Neural crest cell (in vitro differentiated cells): ENCODE measurements around the gene PRKCZ. TPM values are rescaled to one million over a fixed set of nuclear protein-coding genes. Genes with fewer than 3 reads are reported as not detected.

Experiments used
- DNase-seq: peaks from one replicate; pipeline ENCODE4 v3.0.0; 2021; ENCODE audit warnings: low read depth, mixed read lengths, low spot score
- H3K27ac Mint-ChIP-seq: one replicate; pipeline ENCODE4 v1.8.0; 2021; ENCODE audit warnings: mild to moderate bottlenecking, mixed read lengths; ENCODE audit not compliant: unreplicated experiment
- H3K27me3 Mint-ChIP-seq: 2 replicates; pipeline ENCODE4 v1.8.0; 2021; ENCODE audit warnings: low read depth, mild to moderate bottlenecking, mixed read lengths
- H3K36me3 Mint-ChIP-seq: 2 replicates; pipeline ENCODE4 v1.8.0; 2021; ENCODE audit warnings: low read depth, mild to moderate bottlenecking, mixed read lengths
- H3K4me1 Mint-ChIP-seq: 2 replicates; pipeline ENCODE4 v1.8.0; 2021; ENCODE audit warnings: mixed read lengths
- H3K4me3 Mint-ChIP-seq: one replicate; pipeline ENCODE4 v1.8.0; 2021; ENCODE audit warnings: mild to moderate bottlenecking, mixed read lengths
- H3K9me3 Mint-ChIP-seq: 2 replicates; pipeline ENCODE4 v1.8.0; 2021; ENCODE audit warnings: mixed read lengths
- total RNA-seq: library from RNA; stranded (reverse); gene quantifications from 2 replicates; pipeline ENCODE4 v1.2.1, GENCODE V29; 2021
- TF ChIP-seq, protein P1 (sequence below): fragments of 200-600 bp; sonication (generic); conservative IDR thresholded peaks from 2 replicates; pipeline ENCODE4 v1.5.0; 2021; ENCODE audit warnings: antibody characterized with exemption, mild to moderate bottlenecking

The PRKCZ gene
- total RNA-seq, 1 donor from 2014 or later = 8.6 TPM

DNA sequence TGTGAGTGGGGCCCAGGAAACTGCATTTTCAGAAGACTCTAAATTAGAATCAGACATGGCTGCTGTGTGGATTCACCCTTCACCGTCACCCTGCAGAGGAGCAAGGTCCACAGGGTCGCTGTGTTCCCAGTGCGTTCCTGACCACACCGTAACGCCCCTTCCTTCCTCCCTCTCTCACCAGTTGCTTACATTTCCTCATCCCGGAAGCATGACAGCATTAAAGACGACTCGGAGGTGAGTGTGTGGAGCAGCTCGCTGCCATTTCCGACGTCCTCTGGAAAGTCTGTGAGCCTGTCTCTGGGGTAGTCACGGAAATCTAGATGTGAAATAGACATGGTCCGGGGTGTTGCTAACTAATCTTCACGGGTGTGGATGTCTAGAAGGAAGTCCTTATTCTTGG is 98.5 kb downstream of the PRKCZ start:
- no peak overlapping the region for H3K27ac Mint-ChIP-seq

DNA sequence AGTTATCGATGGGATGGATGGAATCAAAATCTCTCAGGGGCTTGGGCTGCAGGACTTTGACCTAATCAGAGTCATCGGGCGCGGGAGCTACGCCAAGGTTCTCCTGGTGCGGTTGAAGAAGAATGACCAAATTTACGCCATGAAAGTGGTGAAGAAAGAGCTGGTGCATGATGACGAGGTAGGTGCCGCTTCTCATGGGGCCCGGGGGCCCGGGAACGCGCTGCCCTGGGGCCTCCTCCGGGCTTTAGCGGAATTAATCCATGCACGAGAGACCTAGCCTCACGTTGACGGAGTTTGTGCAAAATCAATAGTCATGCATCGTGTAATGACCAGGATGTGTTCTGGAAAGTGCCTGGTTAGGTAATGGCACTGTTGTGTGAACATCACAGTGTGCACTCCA is 100.6 kb downstream of the PRKCZ start:
- Mint-ChIP-seq H3K9me3 (peaks cover 7% of the 10 kb centered on the region), H3K4me3 (no peak overlapping the region), H3K4me1 (no peaks in the 10 kb centered on the region), H3K27me3 (no peaks in the 10 kb centered on the region), H3K27ac (no peak overlapping the region), H3K36me3 (peaks cover 9% of the 10 kb centered on the region)
- TF ChIP-seq, protein P1, sequence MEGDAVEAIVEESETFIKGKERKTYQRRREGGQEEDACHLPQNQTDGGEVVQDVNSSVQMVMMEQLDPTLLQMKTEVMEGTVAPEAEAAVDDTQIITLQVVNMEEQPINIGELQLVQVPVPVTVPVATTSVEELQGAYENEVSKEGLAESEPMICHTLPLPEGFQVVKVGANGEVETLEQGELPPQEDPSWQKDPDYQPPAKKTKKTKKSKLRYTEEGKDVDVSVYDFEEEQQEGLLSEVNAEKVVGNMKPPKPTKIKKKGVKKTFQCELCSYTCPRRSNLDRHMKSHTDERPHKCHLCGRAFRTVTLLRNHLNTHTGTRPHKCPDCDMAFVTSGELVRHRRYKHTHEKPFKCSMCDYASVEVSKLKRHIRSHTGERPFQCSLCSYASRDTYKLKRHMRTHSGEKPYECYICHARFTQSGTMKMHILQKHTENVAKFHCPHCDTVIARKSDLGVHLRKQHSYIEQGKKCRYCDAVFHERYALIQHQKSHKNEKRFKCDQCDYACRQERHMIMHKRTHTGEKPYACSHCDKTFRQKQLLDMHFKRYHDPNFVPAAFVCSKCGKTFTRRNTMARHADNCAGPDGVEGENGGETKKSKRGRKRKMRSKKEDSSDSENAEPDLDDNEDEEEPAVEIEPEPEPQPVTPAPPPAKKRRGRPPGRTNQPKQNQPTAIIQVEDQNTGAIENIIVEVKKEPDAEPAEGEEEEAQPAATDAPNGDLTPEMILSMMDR = no peak
- no peak for DNase-seq

More for the DNA sequence above, 98.5 kb downstream of the PRKCZ start:
- Mint-ChIP-seq H3K4me3 (no peak overlapping the region), H3K9me3 (no peaks in the 10 kb centered on the region), H3K27me3 (no peaks in the 10 kb centered on the region), H3K4me1 (no peaks in the 10 kb centered on the region), H3K36me3 (no peaks in the 10 kb centered on the region)
- TF ChIP-seq, protein P1 = no peak
- DNase-seq = no peak

DNA sequence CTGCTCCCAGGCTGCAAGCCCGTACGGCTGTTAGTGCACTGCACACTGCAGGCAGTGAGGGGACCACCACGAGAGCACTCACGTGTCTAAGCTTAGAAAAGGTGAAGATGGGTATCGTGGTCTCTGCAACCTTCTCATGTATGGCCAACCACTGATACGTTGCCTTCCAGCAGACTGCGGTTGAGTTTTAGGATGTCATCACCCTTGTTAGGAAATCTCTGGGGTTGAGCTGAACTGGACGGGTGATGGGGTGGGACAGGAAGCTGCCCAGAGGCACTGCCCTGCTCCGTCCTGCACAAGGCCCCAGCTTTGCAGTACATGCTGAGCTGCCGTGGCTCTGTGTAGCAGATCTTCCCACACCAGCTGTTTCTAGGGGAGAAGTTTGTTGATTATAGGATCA is 101.0 kb downstream of the PRKCZ start:
- Mint-ChIP-seq H3K9me3 (peaks cover 7% of the 10 kb centered on the region), H3K27ac (no peak overlapping the region), H3K4me3 (no peak overlapping the region), H3K4me1 (no peaks in the 10 kb centered on the region), H3K27me3 (no peaks in the 10 kb centered on the region), H3K36me3 (peaks cover 9% of the 10 kb centered on the region)
- DNase-seq = no peak
- TF ChIP-seq, protein P1 = no peak

DNA sequence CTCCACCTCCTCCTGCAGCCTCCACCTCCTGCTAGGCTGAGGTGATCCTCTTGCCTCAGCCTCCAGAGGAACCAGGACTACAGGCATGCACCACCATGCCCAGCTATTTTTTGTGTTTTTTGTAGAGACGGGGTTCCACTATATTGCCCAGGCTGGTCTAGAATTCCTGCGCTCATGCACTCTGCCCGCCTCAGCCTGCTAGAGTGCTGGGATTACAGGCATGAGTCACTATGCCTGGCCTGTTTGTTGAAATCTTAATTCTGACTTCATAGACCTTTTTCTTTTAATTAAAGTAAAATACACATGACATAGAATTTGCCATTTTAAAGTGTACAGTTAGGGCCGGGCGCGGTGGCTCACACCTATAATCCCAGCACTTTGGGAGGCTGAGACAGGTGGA is 101.7 kb downstream of the PRKCZ start:
- Mint-ChIP-seq H3K4me3 (no peak overlapping the region), H3K9me3 (peaks cover 7% of the 10 kb centered on the region), H3K4me1 (no peaks in the 10 kb centered on the region), H3K36me3 (peaks cover 9% of the 10 kb centered on the region), H3K27me3 (no peaks in the 10 kb centered on the region), H3K27ac (no peak overlapping the region)
- TF ChIP-seq, protein P1 = no peak
- DNase-seq = no peak

DNA sequence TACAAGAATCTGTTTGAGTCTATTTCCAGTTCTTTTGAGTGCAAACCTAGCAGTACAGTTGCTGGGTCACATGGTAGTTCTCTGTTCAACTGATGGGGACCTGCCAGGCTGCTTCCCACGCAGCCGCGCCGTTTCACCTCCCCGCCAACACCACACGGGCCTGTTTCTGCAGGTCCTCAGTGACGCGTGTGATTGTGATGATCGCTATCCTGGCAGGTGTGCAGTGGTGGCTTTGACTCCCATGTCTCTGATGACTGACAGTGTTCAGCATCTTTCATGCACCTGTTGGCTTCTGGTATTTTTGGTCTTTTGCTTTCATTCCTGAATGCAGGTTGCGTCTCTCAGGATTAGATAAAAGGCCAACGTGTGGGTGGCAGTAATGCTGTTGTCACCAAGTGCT is 102.7 kb downstream of the PRKCZ start:
- Mint-ChIP-seq H3K27me3 (no peaks in the 10 kb centered on the region), H3K36me3 (peaks cover 9% of the 10 kb centered on the region), H3K27ac (no peak overlapping the region), H3K9me3 (peaks cover 7% of the 10 kb centered on the region), H3K4me1 (no peaks in the 10 kb centered on the region), H3K4me3 (no peak overlapping the region)
- no peak for DNase-seq
- TF ChIP-seq, protein P1 = no peak

DNA sequence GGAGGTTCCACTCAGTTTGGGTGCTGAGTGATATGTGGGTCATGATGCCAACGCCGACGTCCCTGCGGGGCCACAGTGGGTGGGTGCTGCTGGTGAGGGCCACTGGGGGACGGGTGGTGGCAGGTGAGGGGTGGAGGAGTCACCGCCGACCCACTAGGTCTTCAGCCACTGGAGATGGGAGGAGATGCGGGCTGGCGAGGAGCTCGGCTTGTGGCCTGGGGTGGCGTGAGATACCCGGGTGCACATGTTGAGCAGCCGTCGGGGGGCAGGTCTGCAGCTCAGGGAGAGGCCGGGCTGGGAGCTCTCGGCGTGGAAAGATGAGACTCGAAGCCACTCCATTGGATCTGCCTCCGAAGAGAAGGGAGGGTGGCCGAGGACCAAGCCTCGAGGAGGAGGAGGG is 103.8 kb downstream of the PRKCZ start:
- Mint-ChIP-seq H3K9me3 (peaks cover 7% of the 10 kb centered on the region), H3K36me3 (peaks cover 9% of the 10 kb centered on the region), H3K4me1 (no peaks in the 10 kb centered on the region), H3K27me3 (no peaks in the 10 kb centered on the region), H3K27ac (peak overlapping the region; percentile 35), H3K4me3 (no peak overlapping the region)
- DNase-seq = no peak
- TF ChIP-seq, protein P1 = no peak
